Measurements from ENCODE around the gene LSAMP.

DNA sequence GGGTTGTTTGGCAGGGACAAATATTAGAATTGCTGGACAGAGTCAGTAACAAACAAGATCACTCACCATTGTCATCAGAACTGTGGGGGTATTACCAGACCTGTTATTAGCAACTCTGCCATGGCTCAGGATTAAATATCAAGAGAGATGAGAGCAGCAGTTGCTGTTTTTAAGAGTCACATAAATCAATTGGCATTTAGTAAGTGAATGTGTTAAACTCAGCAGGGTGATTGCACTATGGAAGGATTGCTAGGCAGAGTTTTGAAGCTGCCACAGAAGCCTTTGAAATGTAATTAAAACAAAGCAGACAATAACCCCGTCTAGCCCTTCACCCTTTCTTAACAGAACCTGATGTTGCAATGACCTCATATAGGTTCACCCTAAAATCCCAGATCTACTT, 583.2 kb downstream of the LSAMP start:
- TF ChIP-seq, protein P1, sequence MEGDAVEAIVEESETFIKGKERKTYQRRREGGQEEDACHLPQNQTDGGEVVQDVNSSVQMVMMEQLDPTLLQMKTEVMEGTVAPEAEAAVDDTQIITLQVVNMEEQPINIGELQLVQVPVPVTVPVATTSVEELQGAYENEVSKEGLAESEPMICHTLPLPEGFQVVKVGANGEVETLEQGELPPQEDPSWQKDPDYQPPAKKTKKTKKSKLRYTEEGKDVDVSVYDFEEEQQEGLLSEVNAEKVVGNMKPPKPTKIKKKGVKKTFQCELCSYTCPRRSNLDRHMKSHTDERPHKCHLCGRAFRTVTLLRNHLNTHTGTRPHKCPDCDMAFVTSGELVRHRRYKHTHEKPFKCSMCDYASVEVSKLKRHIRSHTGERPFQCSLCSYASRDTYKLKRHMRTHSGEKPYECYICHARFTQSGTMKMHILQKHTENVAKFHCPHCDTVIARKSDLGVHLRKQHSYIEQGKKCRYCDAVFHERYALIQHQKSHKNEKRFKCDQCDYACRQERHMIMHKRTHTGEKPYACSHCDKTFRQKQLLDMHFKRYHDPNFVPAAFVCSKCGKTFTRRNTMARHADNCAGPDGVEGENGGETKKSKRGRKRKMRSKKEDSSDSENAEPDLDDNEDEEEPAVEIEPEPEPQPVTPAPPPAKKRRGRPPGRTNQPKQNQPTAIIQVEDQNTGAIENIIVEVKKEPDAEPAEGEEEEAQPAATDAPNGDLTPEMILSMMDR (IDR thresholded peaks at IDR 0.05) = no peak
- TF ChIP-seq POLR2A (IDR thresholded peaks at IDR 0.05) = no peak
